IMR-90 (cell line): Measurements from ENCODE around the gene C3orf70. TPM values are rescaled to one million over a fixed set of nuclear protein-coding genes. Genes with fewer than 3 reads are reported as not detected.

ENCODE experiments used
- ATAC-seq: fragments of 200-7000 bp; cut with Tn5 transposase; 2 replicates; pipeline ENCODE4 v1.9.1; 2020; ENCODE audit warnings: low read depth, mild to moderate bottlenecking, moderate library complexity
- BruUV-seq: library from RNA; stranded (reverse); fragments of 400-500 nt; replicated peaks from 2 replicates; lab custom pipeline; 2021; lab: Mats Ljungman, UMichigan
- CTCF ChIA-PET: fragments of 300-600 bp; formaldehyde crosslinking; extraction: SDS; loops from one replicate; lab custom pipeline; 2021; ENCODE audit warnings: antibody characterized with exemption; lab: Yijun Ruan, JAX
- POLR2A ChIA-PET: fragments of 300-600 bp; sonication (Branson Sonifier 250); formaldehyde crosslinking; loops from one replicate; lab custom pipeline; 2022; ENCODE audit warnings: antibody characterized with exemption; ENCODE audit not compliant: unreplicated experiment; lab: Charles Lee
- DNase-seq: peaks from one replicate; pipeline ENCODE4 v3.0.0; 2013
- H2AFZ ChIP-seq: replicated peaks from 2 replicates; pipeline ENCODE3; 2013; ENCODE audit warnings: low read length, mild to moderate bottlenecking; ENCODE audit not compliant: poor library complexity
- H2AK5ac ChIP-seq: 2 replicates; pipeline ENCODE4 v1.6.1; 2013; ENCODE audit warnings: low read depth, low read length, inconsistent platforms
- H2AK9ac ChIP-seq: replicated peaks from 2 replicates; pipeline ENCODE3; 2013; ENCODE audit warnings: mild to moderate bottlenecking, low read depth, low read length, moderate library complexity; ENCODE audit not compliant: poor library complexity
- H2BK120ac ChIP-seq: 2 replicates; pipeline ENCODE4 v1.6.1; 2013; ENCODE audit warnings: low read depth, low read length, inconsistent platforms
- H2BK15ac ChIP-seq: 3 replicates; pipeline ENCODE4 v1.6.1; 2013; ENCODE audit warnings: low read depth, low read length, inconsistent platforms
- H2BK20ac ChIP-seq: 2 replicates; pipeline ENCODE4 v1.6.1; 2013; ENCODE audit warnings: low read depth, mild to moderate bottlenecking, inconsistent platforms, low read length, moderate library complexity
- H2BK5ac ChIP-seq: 2 replicates; pipeline ENCODE4 v1.6.1; 2013; ENCODE audit warnings: mild to moderate bottlenecking, low read depth, low read length, inconsistent platforms; ENCODE audit not compliant: poor library complexity, severe bottlenecking
- H3K14ac ChIP-seq: replicated peaks from 2 replicates; pipeline ENCODE4 v1.6.1; 2013; ENCODE audit warnings: low read depth, low read length, inconsistent platforms
- H3K18ac ChIP-seq: 2 replicates; pipeline ENCODE4 v1.6.1; 2013; ENCODE audit warnings: low read depth, low read length, control low read depth
- H3K23ac ChIP-seq: 2 replicates; pipeline ENCODE4 v1.6.1; 2013; ENCODE audit warnings: low read depth, low read length, inconsistent platforms
- H3K27ac ChIP-seq: 2 replicates; pipeline ENCODE4 v1.5.1; 2013; ENCODE audit warnings: mild to moderate bottlenecking, control low read depth, low read length; ENCODE audit not compliant: insufficient read depth
- H3K27me3 ChIP-seq: 2 replicates; pipeline ENCODE4 v1.6.1; 2013; ENCODE audit warnings: low read length; ENCODE audit not compliant: control insufficient read depth, insufficient read depth
- H3K36me3 ChIP-seq: 2 replicates; pipeline ENCODE4 v1.6.1; 2013; ENCODE audit warnings: low read length, mixed read lengths; ENCODE audit not compliant: control insufficient read depth, insufficient read depth
- H3K4ac ChIP-seq: 2 replicates; pipeline ENCODE4 v1.6.1; 2013; ENCODE audit warnings: low read depth, low read length, inconsistent platforms
- H3K4me1 ChIP-seq: 2 replicates; pipeline ENCODE4 v1.6.1; 2013; ENCODE audit warnings: low read length, mixed read lengths; ENCODE audit not compliant: control insufficient read depth, insufficient read depth
- H3K4me2 ChIP-seq: 2 replicates; pipeline ENCODE4 v1.6.1; 2013; ENCODE audit warnings: low read depth, mild to moderate bottlenecking, control low read depth, low read length, moderate library complexity
- H3K4me3 ChIP-seq: 2 replicates; pipeline ENCODE4 v1.5.1; 2013; ENCODE audit warnings: low read depth, mild to moderate bottlenecking, control low read depth, low read length, moderate library complexity; ENCODE audit not compliant: insufficient read depth
- H3K56ac ChIP-seq: 2 replicates; pipeline ENCODE4 v1.6.1; 2013; ENCODE audit warnings: low read length, inconsistent platforms; ENCODE audit not compliant: insufficient read depth; ENCODE audit errors: extremely low read depth
- H3K79me1 ChIP-seq, 2 experiments: 2 replicates each; pipeline ENCODE4 v1.6.1; 2013; ENCODE audit warnings: low read length in 2 of 2, inconsistent platforms in 1 of 2, low read depth in 1 of 2
- H3K9ac ChIP-seq: 2 replicates; pipeline ENCODE4 v1.6.1; 2013; ENCODE audit warnings: low read depth, low read length, control low read depth
- H3K9me1 ChIP-seq: 2 replicates; pipeline ENCODE4 v1.6.1; 2013; ENCODE audit warnings: low read length, inconsistent platforms; ENCODE audit not compliant: insufficient read depth
- H3K9me3 ChIP-seq: 2 replicates; pipeline ENCODE4 v1.6.1; 2013; ENCODE audit warnings: low read length; ENCODE audit not compliant: control insufficient read depth, insufficient read depth
- H4K20me1 ChIP-seq: 2 replicates; pipeline ENCODE4 v1.6.1; 2013; ENCODE audit warnings: low read length, inconsistent platforms; ENCODE audit not compliant: insufficient read depth
- H4K5ac ChIP-seq: 2 replicates; pipeline ENCODE4 v1.6.1; 2013; ENCODE audit warnings: mild to moderate bottlenecking, low read depth, low read length, control low read depth
- H4K8ac ChIP-seq, 2 experiments: 2 replicates each; pipeline ENCODE4 v1.6.1; 2013; ENCODE audit warnings: low read depth in 2 of 2, low read length in 2 of 2, control low read depth in 1 of 2, inconsistent platforms in 1 of 2
- H4K91ac ChIP-seq: 2 replicates; pipeline ENCODE4 v1.6.1; 2013; ENCODE audit warnings: low read depth, low read length, inconsistent platforms; ENCODE audit not compliant: insufficient read depth
- BHLHE40 ChIP-seq: fragments of 150-350 bp; IDR thresholded peaks from 2 replicates; pipeline ENCODE4 v1.6.1; 2016; ENCODE audit warnings: mild to moderate bottlenecking, low read depth, low read length
- CEBPB ChIP-seq: IDR thresholded peaks from 2 replicates; pipeline ENCODE4 v1.6.1; 2012; ENCODE audit warnings: low read depth, low read length, improper control_type of control experiment
- CHD1 ChIP-seq: IDR thresholded peaks from 2 replicates; pipeline ENCODE4 v1.6.1; 2012; ENCODE audit warnings: low read depth, low read length, improper control_type of control experiment
- FOS ChIP-seq: fragments of 150-350 bp; IDR thresholded peaks from 2 replicates; pipeline ENCODE4 v1.6.1; 2016; ENCODE audit warnings: low read depth, low read length
- MAFK ChIP-seq: IDR thresholded peaks from 2 replicates; pipeline ENCODE4 v1.6.1; 2012; ENCODE audit warnings: low read depth, low read length, improper control_type of control experiment
- MAZ ChIP-seq: IDR thresholded peaks from 2 replicates; pipeline ENCODE4 v1.6.1; 2012; ENCODE audit warnings: low read depth, mild to moderate bottlenecking, low read length, improper control_type of control experiment, moderate library complexity, borderline replicate concordance
- MXI1 ChIP-seq: IDR thresholded peaks from 2 replicates; pipeline ENCODE4 v1.6.1; 2012; ENCODE audit warnings: low read depth, mild to moderate bottlenecking, low read length, moderate library complexity, borderline replicate concordance
- NFE2L2 ChIP-seq: fragments of 150-350 bp; IDR thresholded peaks from 2 replicates; pipeline ENCODE4 v1.6.1; 2016; ENCODE audit warnings: low read depth, mild to moderate bottlenecking, low read length
- POLR2A ChIP-seq: IDR thresholded peaks from 2 replicates; pipeline ENCODE4 v1.6.1; 2012; ENCODE audit warnings: mild to moderate bottlenecking, low read depth, low read length
- RAD21 ChIP-seq: IDR thresholded peaks from 2 replicates; pipeline ENCODE4 v1.6.1; 2012; ENCODE audit warnings: low read length, improper control_type of control experiment
- RCOR1 ChIP-seq: IDR thresholded peaks from 2 replicates; pipeline ENCODE4 v1.6.1; 2012; ENCODE audit warnings: mild to moderate bottlenecking, low read length, improper control_type of control experiment; ENCODE audit not compliant: insufficient replicate concordance
- RFX5 ChIP-seq: IDR thresholded peaks from 2 replicates; pipeline ENCODE4 v1.8.0; 2012; ENCODE audit warnings: low read depth, mild to moderate bottlenecking, low read length, moderate library complexity
- SMC3 ChIP-seq: fragments of 150-350 bp; IDR thresholded peaks from 2 replicates; pipeline ENCODE4 v1.6.1; 2016; ENCODE audit warnings: low read depth, mild to moderate bottlenecking, antibody characterized with exemption, low read length, moderate library complexity
- WGBS, 2 experiments: methylation state at CpG; one replicate each; pipeline versions ENCODE4 v1.1.5 to v1.1.7; 2013; ENCODE audit warnings: missing lambda C conversion rate in 2 of 2; ENCODE audit not compliant: insufficient read length in 1 of 2; ENCODE audit errors: extremely low coverage in 2 of 2; 5-methylcytosine and 5-hydroxymethylcytosine counted together
- dilution Hi-C: fragments of 300-500 bp; cut with HindIII; formaldehyde crosslinking; loops from one replicate; pipeline ENCODE4 v1.14.3; 2018; ENCODE audit warnings: low sequenced_read_pairs; ENCODE audit not compliant: unreplicated experiment
- in situ Hi-C: fragments of 300-500 bp; cut with MboI; formaldehyde crosslinking; loops from 3 replicates; pipeline ENCODE4 v1.14.3; 2019; ENCODE audit warnings: low sequenced_read_pairs, inconsistent platforms, mixed read lengths
- intact Hi-C: fragments of 100-400 bp; cut with micrococcal nuclease; formaldehyde crosslinking; loops from 2 replicates; pipeline ENCODE4 v1.10.0; 2022
- polyA plus RNA-seq, 3 experiments: library from polyadenylated mRNA; depleted of rRNA; stranded (reverse); fragments of >200 nt; gene quantifications; 2 replicates each; pipeline ENCODE4 v1.2.3, GENCODE V29; 2012; ENCODE audit warnings: low replicate concordance in 1 of 3
- total RNA-seq: library from RNA; depleted of rRNA; stranded (reverse); fragments of >200 nt; gene quantifications from 2 replicates; pipeline ENCODE4 v1.2.3, GENCODE V29; 2012
- TF ChIP-seq, protein P1 (sequence below): fragments of 150-350 bp; IDR thresholded peaks from 2 replicates; pipeline ENCODE4 v1.6.1; 2017; ENCODE audit warnings: mild to moderate bottlenecking, antibody characterized with exemption, low read length, low read depth
- TF ChIP-seq, protein P2 (sequence below): fragments of 150-350 bp; IDR thresholded peaks from 2 replicates; pipeline ENCODE4 v1.6.1; 2016; ENCODE audit warnings: low read depth, mild to moderate bottlenecking, low read length, moderate library complexity, borderline replicate concordance
- TF ChIP-seq, protein P3 (sequence below): conservative IDR thresholded peaks from 2 replicates; pipeline ENCODE4 v1.5.1; 2012; ENCODE audit warnings: mild to moderate bottlenecking, low read depth, low read length, improper control_type of control experiment

Gene C3orf70
- total and polyA plus RNA-seq, 2 of the 4 experiments (the other 2 are of a cell fraction) = 0.96 to 1.8 TPM

DNA sequence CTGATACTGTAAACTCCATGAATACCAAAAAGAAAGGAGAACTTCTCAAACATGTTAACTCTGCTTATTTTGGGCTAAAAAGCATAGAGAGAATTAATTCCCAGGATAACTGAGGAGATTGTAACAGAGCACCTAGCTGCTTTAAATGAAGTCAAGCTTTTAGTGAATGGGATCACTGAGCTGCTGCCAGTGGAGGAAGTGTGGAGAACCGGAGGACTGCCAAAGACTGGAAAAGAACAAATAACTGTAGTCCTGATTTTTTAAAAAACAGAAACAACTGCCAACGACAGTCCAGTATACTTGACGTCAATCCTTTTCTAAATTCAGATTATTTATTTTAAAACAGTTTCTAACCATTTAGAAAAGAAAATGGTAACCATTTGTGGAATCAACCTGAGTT is 3.3 kb downstream of the C3orf70 start:
- no peak for ATAC-seq
- H3K27me3 ChIP-seq = peaks cover 29% of the 10 kb centered on the region
- no peak overlapping the region for H2BK20ac ChIP-seq
- no peak overlapping the region for H4K5ac ChIP-seq
- in situ Hi-C loops (no loop called here), intact Hi-C loops (no loop called here), dilution Hi-C loops (no loop called here)
- no peaks in the 10 kb centered on the region for H3K79me1 ChIP-seq
- no peaks in the 10 kb centered on the region for H4K20me1 ChIP-seq
- H2BK15ac ChIP-seq = no peak overlapping the region
- H3K36me3 ChIP-seq = no peaks in the 10 kb centered on the region
- H2AK5ac ChIP-seq = no peak overlapping the region
- no peak overlapping the region for H3K14ac ChIP-seq
- CTCF ChIA-PET = no interaction called here
- POLR2A ChIA-PET = no interaction called here
- H3K9me1 ChIP-seq = peaks cover 5% of the 10 kb centered on the region
- H3K9ac ChIP-seq = no peak overlapping the region
- H2AK9ac ChIP-seq = no peak overlapping the region
- no peak overlapping the region for H3K56ac ChIP-seq
- H2BK5ac ChIP-seq = no peak overlapping the region
- H3K4me3 ChIP-seq = no peak overlapping the region
- no peak overlapping the region for H3K18ac ChIP-seq
- H3K23ac ChIP-seq = no peak overlapping the region
- no peaks in the 10 kb centered on the region for H3K9me3 ChIP-seq
- no peak overlapping the region for H3K4ac ChIP-seq
- H3K4me1 ChIP-seq = no peaks in the 10 kb centered on the region; the same call in 1 of the 2 replicates
- TF ChIP-seq RFX5 (no peak), MAZ (no peak), POLR2A (no peak), CEBPB (no peak), NFE2L2 (no peak), MAFK (no peak), RCOR1 (no peak), BHLHE40 (no peak), CHD1 (no peak), FOS (no peak), RAD21 (no peak), MXI1 (no peak), SMC3 (no peak)
- TF ChIP-seq, protein P1, sequence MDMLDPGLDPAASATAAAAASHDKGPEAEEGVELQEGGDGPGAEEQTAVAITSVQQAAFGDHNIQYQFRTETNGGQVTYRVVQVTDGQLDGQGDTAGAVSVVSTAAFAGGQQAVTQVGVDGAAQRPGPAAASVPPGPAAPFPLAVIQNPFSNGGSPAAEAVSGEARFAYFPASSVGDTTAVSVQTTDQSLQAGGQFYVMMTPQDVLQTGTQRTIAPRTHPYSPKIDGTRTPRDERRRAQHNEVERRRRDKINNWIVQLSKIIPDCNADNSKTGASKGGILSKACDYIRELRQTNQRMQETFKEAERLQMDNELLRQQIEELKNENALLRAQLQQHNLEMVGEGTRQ = no peak
- TF ChIP-seq, protein P2, sequence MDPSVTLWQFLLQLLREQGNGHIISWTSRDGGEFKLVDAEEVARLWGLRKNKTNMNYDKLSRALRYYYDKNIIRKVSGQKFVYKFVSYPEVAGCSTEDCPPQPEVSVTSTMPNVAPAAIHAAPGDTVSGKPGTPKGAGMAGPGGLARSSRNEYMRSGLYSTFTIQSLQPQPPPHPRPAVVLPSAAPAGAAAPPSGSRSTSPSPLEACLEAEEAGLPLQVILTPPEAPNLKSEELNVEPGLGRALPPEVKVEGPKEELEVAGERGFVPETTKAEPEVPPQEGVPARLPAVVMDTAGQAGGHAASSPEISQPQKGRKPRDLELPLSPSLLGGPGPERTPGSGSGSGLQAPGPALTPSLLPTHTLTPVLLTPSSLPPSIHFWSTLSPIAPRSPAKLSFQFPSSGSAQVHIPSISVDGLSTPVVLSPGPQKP = no peak
- TF ChIP-seq, protein P3, sequence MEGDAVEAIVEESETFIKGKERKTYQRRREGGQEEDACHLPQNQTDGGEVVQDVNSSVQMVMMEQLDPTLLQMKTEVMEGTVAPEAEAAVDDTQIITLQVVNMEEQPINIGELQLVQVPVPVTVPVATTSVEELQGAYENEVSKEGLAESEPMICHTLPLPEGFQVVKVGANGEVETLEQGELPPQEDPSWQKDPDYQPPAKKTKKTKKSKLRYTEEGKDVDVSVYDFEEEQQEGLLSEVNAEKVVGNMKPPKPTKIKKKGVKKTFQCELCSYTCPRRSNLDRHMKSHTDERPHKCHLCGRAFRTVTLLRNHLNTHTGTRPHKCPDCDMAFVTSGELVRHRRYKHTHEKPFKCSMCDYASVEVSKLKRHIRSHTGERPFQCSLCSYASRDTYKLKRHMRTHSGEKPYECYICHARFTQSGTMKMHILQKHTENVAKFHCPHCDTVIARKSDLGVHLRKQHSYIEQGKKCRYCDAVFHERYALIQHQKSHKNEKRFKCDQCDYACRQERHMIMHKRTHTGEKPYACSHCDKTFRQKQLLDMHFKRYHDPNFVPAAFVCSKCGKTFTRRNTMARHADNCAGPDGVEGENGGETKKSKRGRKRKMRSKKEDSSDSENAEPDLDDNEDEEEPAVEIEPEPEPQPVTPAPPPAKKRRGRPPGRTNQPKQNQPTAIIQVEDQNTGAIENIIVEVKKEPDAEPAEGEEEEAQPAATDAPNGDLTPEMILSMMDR = no peak
- BruUV-seq = no TSS peak
- H2AFZ ChIP-seq = no peak overlapping the region
- DNase-seq = no peak
- H2BK120ac ChIP-seq = no peak overlapping the region
- WGBS, 2 experiments = no CpG with 5 or more reads among the region's 3 CpGs
- H3K4me2 ChIP-seq = no peak overlapping the region
- H4K91ac ChIP-seq = no peak overlapping the region
- no peak overlapping the region for H4K8ac ChIP-seq
- H3K27ac ChIP-seq = no peak overlapping the region
